CD4-positive, alpha-beta T cell treated with Interleukin-10 for 1 hour (primary cell): ENCODE results near the gene DMRTC2.

Source experiments
- DNase-seq: peaks from one replicate; pipeline ENCODE4 v3.0.0-alpha.2; 2020

Gene DMRTC2

GRCh38 chr19:41892173-41892902, 47.5 kb downstream of the DMRTC2 start:
- no peak for DNase-seq

- DNase-seq: peak; percentile 48
Observed at GRCh38 chr19:41893899-41894298, 49.1 kb downstream of the DMRTC2 start.

GRCh38 chr19:41894350-41894749, 49.5 kb downstream of the DMRTC2 start:
- DNase-seq: no peak

- no peak for DNase-seq
Observed at GRCh38 chr19:41895745-41896580, 51.1 kb downstream of the DMRTC2 start.

GRCh38 chr19:41896581-41896942, 51.7 kb downstream of the DMRTC2 start:
- no peak for DNase-seq

GRCh38 chr19:41897181-41897580, 52.3 kb downstream of the DMRTC2 start:
- no peak for DNase-seq

GRCh38 chr19:41897820-41898219, 53.0 kb downstream of the DMRTC2 start:
- no peak for DNase-seq

GRCh38 chr19:41898235-41898634, 53.4 kb downstream of the DMRTC2 start:
- DNase-seq: no peak
